Activated naive CD8-positive, alpha-beta T cell (primary cell): ENCODE data around the gene LIME1.
"Not testable (repeated sequence)": the region's sequence is repeated elsewhere in the genome, so short reads cannot be mapped to it uniquely, and the experiment has no call there.

Source experiments
- H3K27ac Mint-ChIP-seq: one replicate; pipeline ENCODE4 v1.8.0; 2021; ENCODE audit warnings: mixed read lengths
- H3K27me3 Mint-ChIP-seq: one replicate; pipeline ENCODE4 v1.8.0; 2021; ENCODE audit warnings: mixed read lengths
- H3K36me3 Mint-ChIP-seq: one replicate; pipeline ENCODE4 v1.8.0; 2021; ENCODE audit warnings: mixed read lengths
- H3K4me1 Mint-ChIP-seq: one replicate; pipeline ENCODE4 v1.8.0; 2021; ENCODE audit warnings: low read depth, mixed read lengths
- H3K4me3 Mint-ChIP-seq: one replicate; pipeline ENCODE4 v1.8.0; 2021; ENCODE audit warnings: mild to moderate bottlenecking, mixed read lengths
- H3K9me3 Mint-ChIP-seq: one replicate; pipeline ENCODE4 v1.8.0; 2021; ENCODE audit warnings: low read depth, mixed read lengths

Gene LIME1

GRCh38 chr20:63714858-63715257 lies 21.6 kb upstream of the LIME1 start:
- no peaks in the 10 kb centered on the region for H3K27me3 Mint-ChIP-seq
- no peak overlapping the region for H3K4me3 Mint-ChIP-seq
- no peaks in the 10 kb centered on the region for H3K9me3 Mint-ChIP-seq
- H3K4me1 Mint-ChIP-seq: peaks cover 43% of the 10 kb centered on the region
- H3K27ac Mint-ChIP-seq: no peak overlapping the region
- H3K36me3 Mint-ChIP-seq: peaks cover 32% of the 10 kb centered on the region

DNA sequence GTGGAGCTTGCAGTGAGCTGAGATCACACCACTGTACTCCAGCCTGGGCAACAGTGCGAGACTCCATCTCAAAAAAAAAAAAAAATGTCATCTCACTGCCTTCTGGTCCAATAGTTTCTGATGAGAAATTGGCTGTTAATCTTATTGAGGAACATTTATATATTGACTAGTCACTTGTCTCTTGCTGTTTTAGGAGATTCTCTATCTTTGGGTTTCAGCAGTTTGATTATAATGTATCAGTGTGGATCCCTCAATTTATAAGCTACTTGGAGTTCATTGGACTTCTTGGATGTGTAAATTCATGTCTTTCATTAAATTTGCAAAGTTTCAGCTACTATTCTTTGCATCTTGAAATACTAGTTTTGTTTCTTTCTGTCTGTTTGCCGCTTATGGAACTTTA lies 17.5 kb upstream of the LIME1 start:
- Mint-ChIP-seq H3K27ac (no peak overlapping the region), H3K36me3 (peaks cover 27% of the 10 kb centered on the region), H3K27me3 (no peaks in the 10 kb centered on the region), H3K4me1 (peaks cover 41% of the 10 kb centered on the region), H3K4me3 (no peak overlapping the region), H3K9me3 (no peaks in the 10 kb centered on the region)

DNA sequence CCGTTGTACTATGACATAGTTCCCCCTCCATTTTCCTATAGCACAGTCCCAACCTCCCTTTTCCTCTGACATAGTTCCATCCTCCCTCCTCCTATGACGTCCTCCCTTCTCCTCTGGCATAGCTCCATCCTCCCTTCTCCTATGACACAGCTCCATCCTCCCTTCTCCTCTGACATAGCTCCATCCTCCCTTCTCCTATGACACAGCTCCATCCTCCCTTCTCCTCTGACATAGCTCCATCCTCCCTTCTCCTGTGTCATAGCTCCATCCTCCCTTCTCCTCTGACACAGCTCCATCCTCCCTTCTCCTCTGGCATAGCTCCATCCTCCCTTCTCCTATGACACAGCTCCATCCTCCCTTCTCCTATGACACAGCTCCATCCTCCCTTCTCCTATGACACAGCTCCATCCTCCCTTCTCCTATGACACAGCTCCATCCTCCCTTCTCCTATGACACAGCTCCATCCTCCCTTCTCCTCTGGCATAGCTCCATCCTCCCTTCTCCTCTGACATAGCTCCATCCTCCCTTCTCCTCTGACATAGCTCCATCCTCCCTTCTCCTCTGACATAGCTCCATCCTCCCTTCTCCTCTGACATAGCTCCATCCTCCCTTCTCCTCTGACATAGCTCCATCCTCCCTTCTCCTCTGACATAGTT lies 13.4 kb upstream of the LIME1 start:
- H3K27ac Mint-ChIP-seq, H3K4me3 Mint-ChIP-seq, H3K9me3 Mint-ChIP-seq, H3K27me3 Mint-ChIP-seq: not testable (repeated sequence)
- Mint-ChIP-seq H3K36me3 (peaks cover 21% of the 10 kb centered on the region), H3K4me1 (peaks cover 37% of the 10 kb centered on the region)

DNA sequence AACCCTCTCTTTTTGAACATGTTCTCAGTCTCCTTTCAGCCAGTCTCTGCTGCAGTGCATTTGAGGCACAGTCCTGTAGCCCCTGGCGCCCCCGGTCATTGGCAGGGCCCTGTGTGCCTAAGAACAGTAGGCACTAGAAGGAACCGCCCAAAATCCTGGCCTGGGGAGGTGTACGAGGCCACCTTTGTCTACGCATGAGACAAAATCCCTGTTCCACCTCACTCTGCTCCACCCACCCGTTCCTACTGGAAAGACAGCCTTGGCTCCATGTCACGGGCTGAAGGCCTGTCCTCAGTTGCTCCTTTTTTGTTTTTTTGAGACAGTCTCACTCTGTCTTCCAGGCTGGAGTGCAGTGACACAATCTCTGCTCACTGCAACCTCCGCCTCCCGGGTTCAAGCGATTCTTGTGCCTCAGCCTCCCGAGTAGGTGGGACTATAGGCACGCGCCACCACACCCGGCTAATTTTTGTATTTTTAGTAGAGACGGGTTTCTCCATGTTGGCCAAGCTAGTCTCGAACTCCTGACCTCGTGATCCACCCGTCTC lies 6.2 kb upstream of the LIME1 start:
- Mint-ChIP-seq H3K4me3 (peak overlapping the region; percentile 49), H3K4me1 (peaks cover 41% of the 10 kb centered on the region)
- not testable (repeated sequence) for H3K9me3 Mint-ChIP-seq, H3K36me3 Mint-ChIP-seq, H3K27ac Mint-ChIP-seq, H3K27me3 Mint-ChIP-seq

DNA sequence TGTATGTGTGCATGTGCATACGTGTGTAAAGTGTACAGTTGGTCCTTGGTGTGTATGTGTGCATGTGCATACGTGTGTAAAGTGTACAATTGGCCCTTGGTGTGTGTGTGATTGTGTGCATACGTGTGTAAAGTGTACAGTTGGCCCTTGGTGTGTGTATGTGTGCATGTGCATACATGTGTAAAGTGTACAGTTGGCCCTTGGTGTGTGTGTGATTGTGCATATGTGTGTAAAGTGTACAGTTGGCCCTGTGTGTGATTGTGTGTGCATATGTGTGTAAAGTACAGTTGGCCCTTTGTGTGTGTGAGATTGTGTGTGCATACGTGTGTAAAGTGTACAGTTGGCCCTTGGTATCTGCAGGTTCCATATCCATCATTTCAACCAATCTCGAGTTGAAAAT lies 5.1 kb upstream of the LIME1 start:
- Mint-ChIP-seq H3K27me3 (no peaks in the 10 kb centered on the region), H3K9me3 (no peaks in the 10 kb centered on the region), H3K4me1 (peaks cover 47% of the 10 kb centered on the region)

GRCh38 chr20:63732118-63733095 lies 4.1 kb upstream of the LIME1 start:
- no peak overlapping the region for H3K4me3 Mint-ChIP-seq
- no peaks in the 10 kb centered on the region for H3K27me3 Mint-ChIP-seq
- H3K9me3 Mint-ChIP-seq: no peaks in the 10 kb centered on the region
- no peak overlapping the region for H3K27ac Mint-ChIP-seq
- H3K36me3 Mint-ChIP-seq: peaks cover 5% of the 10 kb centered on the region
- H3K4me1 Mint-ChIP-seq: peaks cover 47% of the 10 kb centered on the region

More for the DNA sequence above, 5.1 kb upstream of the LIME1 start:
- Mint-ChIP-seq H3K36me3 (peaks cover 5% of the 10 kb centered on the region), H3K27ac (no peak overlapping the region), H3K4me3 (no peak overlapping the region)

DNA sequence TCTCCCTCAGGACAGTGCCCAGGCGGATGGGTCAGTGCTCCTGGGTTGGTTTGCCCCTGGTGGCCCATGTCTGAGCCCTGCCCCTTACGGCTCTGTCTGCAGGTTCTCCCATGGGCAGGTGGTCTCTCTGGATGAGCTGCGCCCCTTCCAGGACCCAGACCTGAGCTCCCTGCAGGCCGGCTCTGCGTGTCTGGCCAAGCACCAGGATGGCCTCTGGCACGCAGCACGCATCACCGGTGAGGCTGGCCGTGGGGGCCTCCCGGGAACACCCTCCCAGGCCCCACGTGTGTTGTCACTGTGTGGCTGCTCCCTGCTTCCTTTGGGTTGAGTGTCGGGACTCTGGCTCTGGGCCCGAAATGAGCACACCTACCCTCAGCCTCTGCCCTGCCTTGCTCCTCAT lies 3.3 kb upstream of the LIME1 start:
- Mint-ChIP-seq H3K4me3 (no peak overlapping the region), H3K4me1 (peaks cover 41% of the 10 kb centered on the region), H3K27me3 (no peaks in the 10 kb centered on the region), H3K36me3 (peaks cover 3% of the 10 kb centered on the region), H3K9me3 (no peaks in the 10 kb centered on the region), H3K27ac (no peak overlapping the region)

DNA sequence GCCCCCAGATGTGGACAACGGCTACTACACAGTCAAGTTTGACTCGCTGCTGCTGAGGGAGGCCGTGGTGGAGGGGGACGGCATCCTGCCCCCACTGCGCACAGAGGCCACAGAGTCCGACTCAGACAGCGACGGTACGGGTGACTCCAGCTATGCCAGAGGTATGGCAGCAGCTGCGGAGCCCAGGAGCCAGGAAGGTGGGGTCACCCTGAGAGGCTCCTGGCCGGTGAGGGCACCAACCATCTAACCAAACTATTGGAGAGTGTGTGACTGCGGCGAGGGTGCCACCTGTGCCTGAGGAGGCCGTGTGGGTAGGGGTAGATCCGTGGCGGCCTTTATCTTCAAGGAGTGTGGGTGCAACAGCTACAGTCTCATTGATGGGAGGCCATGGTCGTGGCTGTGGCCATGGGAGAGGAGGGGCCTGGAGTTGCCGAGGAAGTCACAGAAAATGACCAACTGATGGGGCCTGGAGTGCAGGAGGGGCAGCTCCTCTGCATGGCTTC lies 2.8 kb upstream of the LIME1 start:
- Mint-ChIP-seq H3K27ac (no peak overlapping the region), H3K4me1 (peaks cover 35% of the 10 kb centered on the region), H3K4me3 (no peak overlapping the region), H3K27me3 (no peaks in the 10 kb centered on the region), H3K9me3 (no peaks in the 10 kb centered on the region), H3K36me3 (peaks cover 3% of the 10 kb centered on the region)

DNA sequence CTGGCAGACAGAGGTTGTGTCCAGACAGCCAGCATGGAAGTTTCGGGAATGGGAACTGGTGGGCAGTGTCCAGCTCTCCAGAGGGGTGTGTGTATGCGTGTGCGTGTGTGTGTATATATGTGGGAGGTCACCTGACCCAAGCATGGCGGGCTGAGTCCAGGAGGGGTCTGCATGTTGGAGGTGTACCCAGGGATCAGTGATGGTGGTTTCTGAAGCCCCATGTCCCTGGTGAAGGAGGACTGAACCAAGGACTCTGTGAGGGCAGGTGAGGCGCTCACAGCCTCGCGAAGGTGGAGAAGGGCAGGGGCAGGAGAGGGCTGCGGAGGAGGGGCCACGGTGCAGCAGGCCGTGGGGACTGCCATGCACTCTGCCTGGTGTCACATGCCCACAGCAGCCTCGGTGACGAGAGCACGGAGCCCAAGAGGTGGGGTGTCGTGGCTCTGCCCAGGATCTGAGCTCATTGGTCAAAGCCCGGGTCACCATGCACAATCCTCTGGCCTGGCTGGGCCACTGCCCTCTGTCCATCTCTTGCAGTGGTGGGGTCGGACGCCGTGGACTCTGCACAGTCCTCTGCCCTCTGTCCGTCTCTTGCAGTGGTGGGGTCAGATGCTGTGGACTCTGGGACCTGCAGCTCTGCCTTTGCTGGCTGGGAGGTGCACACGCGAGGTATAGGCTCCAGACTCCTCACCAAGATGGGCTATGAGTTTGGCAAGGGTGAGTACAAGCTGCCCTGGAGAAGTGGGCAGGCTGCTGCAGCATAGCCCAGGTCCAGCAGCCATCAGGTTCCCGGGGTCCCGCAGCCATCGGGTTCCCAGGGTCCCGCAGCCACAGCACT lies 2.1 kb upstream of the LIME1 start:
- H3K27ac Mint-ChIP-seq: no peak overlapping the region
- no peaks in the 10 kb centered on the region for H3K9me3 Mint-ChIP-seq
- H3K4me1 Mint-ChIP-seq: peaks cover 30% of the 10 kb centered on the region
- H3K36me3 Mint-ChIP-seq: peaks cover 3% of the 10 kb centered on the region
- H3K27me3 Mint-ChIP-seq: no peaks in the 10 kb centered on the region
- no peak overlapping the region for H3K4me3 Mint-ChIP-seq

DNA sequence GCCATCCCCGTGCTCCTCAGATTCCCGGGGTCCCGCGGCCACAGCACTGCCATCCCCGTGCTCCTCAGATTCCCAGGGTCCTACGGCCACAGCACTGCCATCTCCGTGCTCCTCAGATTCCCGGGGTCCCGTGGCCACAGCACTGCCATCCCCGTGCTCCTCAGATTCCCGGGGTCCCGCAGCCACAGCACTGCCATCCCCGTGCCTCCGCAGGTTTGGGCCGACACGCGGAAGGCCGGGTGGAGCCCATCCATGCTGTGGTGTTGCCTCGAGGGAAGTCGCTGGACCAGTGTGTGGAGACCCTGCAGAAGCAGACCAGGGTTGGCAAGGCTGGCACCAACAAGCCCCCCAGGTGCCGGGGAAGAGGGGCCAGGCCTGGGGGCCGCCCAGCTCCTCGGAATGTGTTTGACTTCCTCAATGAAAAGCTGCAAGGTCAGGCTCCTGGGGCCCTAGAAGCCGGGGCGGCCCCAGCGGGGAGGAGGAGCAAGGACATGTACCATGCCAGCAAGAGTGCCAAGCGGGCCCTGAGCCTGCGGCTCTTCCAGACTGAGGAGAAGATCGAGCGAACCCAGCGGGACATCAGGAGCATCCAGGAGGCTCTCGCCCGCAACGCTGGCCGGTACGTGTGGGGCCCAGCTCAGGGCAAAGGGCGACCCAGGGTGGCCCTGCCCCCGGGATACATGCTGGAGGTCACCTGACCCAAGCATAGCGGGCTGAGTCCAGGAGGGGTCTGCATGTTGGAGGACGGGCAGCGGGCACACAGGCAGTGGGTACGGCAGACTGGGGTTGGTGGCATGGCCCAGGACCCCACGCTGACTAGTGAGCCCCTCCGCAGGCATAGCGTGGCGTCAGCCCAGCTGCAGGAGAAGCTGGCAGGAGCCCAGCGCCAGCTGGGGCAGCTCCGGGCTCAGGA lies 1.3 kb upstream of the LIME1 start:
- no peak overlapping the region for H3K4me3 Mint-ChIP-seq
- H3K4me1 Mint-ChIP-seq: peaks cover 24% of the 10 kb centered on the region
- no peak overlapping the region for H3K27ac Mint-ChIP-seq
- H3K27me3 Mint-ChIP-seq: no peaks in the 10 kb centered on the region
- no peaks in the 10 kb centered on the region for H3K9me3 Mint-ChIP-seq
- no peaks in the 10 kb centered on the region for H3K36me3 Mint-ChIP-seq

DNA sequence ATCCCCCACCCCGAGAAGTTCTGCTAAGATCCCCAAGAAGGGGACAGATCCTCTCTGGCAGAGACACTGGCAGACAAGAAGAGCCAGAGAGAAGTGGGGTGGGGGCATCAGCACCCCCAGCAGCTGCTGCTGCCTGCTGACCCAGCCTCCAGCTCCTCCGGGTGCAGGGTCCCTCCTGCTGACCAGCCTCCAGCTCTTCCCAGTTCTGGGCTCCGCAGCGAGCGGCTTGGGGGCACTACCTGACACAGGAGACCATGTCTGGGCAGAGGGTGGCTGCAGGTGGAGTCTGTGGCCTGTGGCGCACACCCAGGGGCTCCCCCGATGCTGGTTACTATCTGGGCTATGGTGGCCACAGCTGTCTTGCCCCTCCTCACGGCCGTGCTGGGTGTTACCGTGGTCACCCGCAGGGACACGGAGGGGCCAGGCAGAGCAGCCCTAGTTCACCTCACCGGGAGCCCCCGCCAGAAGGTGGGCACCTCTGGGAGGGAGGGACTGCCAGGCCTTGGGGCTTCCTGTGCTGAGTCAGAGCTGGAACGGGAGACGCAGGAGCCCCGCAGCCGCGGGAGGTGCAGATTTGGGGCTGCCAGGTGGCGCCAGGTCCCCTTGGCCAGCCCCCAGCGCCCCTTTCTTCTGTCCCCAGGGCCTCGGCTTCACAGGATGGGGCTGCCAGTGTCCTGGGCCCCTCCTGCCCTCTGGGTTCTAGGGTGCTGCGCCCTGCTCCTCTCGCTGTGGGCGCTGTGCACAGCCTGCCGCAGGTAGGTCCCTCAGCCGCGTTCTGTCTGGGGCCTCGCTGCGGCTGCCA lies 630 bp downstream of the LIME1 start:
- Mint-ChIP-seq H3K9me3 (no peaks in the 10 kb centered on the region), H3K36me3 (no peaks in the 10 kb centered on the region), H3K4me3 (peak overlapping the region; percentile 78), H3K27me3 (no peaks in the 10 kb centered on the region), H3K27ac (no peak overlapping the region), H3K4me1 (peaks cover 22% of the 10 kb centered on the region)

DNA sequence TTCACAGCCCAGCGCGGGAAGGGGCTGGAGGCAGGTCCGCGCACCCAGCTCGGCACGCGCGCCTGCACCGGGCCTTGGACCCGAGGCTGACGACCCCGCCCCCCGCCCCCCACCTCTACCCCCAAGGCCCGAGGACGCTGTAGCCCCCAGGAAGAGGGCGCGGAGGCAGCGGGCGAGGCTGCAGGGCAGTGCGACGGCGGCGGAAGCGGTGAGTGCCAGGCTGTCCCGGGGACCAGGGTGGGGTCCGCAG lies 1.2 kb downstream of the LIME1 start:
- H3K9me3 Mint-ChIP-seq: no peaks in the 10 kb centered on the region
- H3K4me1 Mint-ChIP-seq: peaks cover 22% of the 10 kb centered on the region
- H3K4me3 Mint-ChIP-seq: no peak overlapping the region
- no peak overlapping the region for H3K27ac Mint-ChIP-seq
- no peaks in the 10 kb centered on the region for H3K36me3 Mint-ChIP-seq
- no peaks in the 10 kb centered on the region for H3K27me3 Mint-ChIP-seq

DNA sequence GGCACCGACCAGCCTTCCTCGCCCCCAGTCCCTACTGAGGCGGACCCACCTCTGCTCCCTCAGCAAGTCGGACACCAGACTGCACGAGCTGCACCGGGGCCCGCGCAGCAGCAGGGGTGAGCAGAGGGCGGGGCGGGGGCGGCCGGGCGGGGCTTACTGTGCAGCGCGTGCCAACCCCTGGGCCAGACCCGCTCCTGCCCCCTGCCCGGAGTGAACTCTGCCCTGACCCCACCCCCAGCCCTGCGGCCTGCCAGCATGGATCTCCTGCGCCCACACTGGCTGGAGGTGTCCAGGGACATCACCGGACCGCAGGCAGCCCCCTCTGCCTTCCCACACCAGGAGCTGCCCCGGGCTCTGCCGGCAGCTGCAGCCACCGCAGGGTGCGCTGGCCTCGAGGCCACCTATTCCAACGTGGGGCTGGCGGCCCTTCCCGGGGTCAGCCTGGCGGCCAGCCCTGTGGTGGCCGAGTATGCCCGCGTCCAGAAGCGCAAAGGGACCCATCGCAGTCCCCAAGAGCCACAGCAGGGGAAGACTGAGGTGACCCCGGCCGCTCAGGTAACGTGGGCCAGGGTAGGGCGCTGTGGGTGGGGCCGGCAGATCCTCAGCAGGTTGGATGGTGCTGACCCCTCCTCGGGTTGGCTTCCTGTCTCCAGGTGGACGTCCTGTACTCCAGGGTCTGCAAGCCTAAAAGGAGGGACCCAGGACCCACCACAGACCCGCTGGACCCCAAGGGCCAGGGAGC lies 1.7 kb downstream of the LIME1 start:
- Mint-ChIP-seq H3K36me3 (no peaks in the 10 kb centered on the region), H3K4me1 (peaks cover 22% of the 10 kb centered on the region), H3K27me3 (no peaks in the 10 kb centered on the region), H3K27ac (no peak overlapping the region), H3K4me3 (peak overlapping the region; percentile 30), H3K9me3 (no peaks in the 10 kb centered on the region)
